ES-I3 (cell line): Measurements from ENCODE around the gene RFPL1.
"Not testable (repeated sequence)": the region's sequence is repeated elsewhere in the genome, so short reads cannot be mapped to it uniquely, and the experiment has no call there.

Experiments used
- H3K36me3 ChIP-seq: 2 replicates; pipeline ENCODE4 v1.6.1; 2013; ENCODE audit warnings: mild to moderate bottlenecking, low read length, control low read depth, moderate library complexity; ENCODE audit not compliant: insufficient read depth
- H3K4me1 ChIP-seq: 2 replicates; pipeline ENCODE4 v1.6.1; 2013; ENCODE audit warnings: mild to moderate bottlenecking, control low read depth, low read length; ENCODE audit not compliant: insufficient read depth
- H3K9ac ChIP-seq: 2 replicates; pipeline ENCODE4 v1.6.1; 2013; ENCODE audit warnings: low read depth, mild to moderate bottlenecking, low read length, moderate library complexity
- H3K9me3 ChIP-seq: 2 replicates; pipeline ENCODE4 v1.6.1; 2013; ENCODE audit warnings: mild to moderate bottlenecking, low read length, moderate library complexity; ENCODE audit not compliant: control insufficient read depth, insufficient read depth

RFPL1 gene

GRCh38 chr22:29438283-29438682, at the start of gene RFPL1:
RFPL1 (plus strand) TSS chr22:29438583.
- not testable (repeated sequence) for H3K9ac ChIP-seq, H3K36me3 ChIP-seq, H3K4me1 ChIP-seq, H3K9me3 ChIP-seq

- peaks cover 13% of the 10 kb centered on the region for H3K4me1 ChIP-seq
- peak overlapping the region; percentile 87; the same call in 1 of the 2 replicates for H3K9ac ChIP-seq
- no peaks in the 10 kb centered on the region; the same call in 1 of the 2 replicates for H3K36me3 ChIP-seq
- no peaks in the 10 kb centered on the region for H3K9me3 ChIP-seq
Observed at GRCh38 chr22:29388759-29389090, 49.7 kb upstream of the RFPL1 start.

GRCh38 chr22:29390270-29390669, 48.1 kb upstream of the RFPL1 start:
- Histone ChIP-seq H3K9me3 (no peaks in the 10 kb centered on the region), H3K36me3 (no peaks in the 10 kb centered on the region; the same call in 1 of the 2 replicates), H3K9ac (no peak overlapping the region), H3K4me1 (peaks cover 13% of the 10 kb centered on the region)

GRCh38 chr22:29391546-29391945, 46.8 kb upstream of the RFPL1 start:
- H3K4me1 ChIP-seq, result peaks cover 4% of the 10 kb centered on the region; the same call in 1 of the 2 replicates
- H3K9ac ChIP-seq, result no peak overlapping the region
- no peaks in the 10 kb centered on the region for H3K36me3 ChIP-seq
- no peaks in the 10 kb centered on the region for H3K9me3 ChIP-seq

GRCh38 chr22:29393019-29393608, 45.3 kb upstream of the RFPL1 start:
- Histone ChIP-seq H3K36me3 (no peaks in the 10 kb centered on the region), H3K4me1 (no peaks in the 10 kb centered on the region), H3K9ac (no peak overlapping the region), H3K9me3 (no peaks in the 10 kb centered on the region)

- H3K9me3 ChIP-seq, result no peaks in the 10 kb centered on the region
Observed at GRCh38 chr22:29394931-29395581, 43.3 kb upstream of the RFPL1 start.

GRCh38 chr22:29396126-29396525, 42.3 kb upstream of the RFPL1 start:
- Histone ChIP-seq H3K9me3 (no peaks in the 10 kb centered on the region), H3K9ac (no peak overlapping the region), H3K4me1 (no peaks in the 10 kb centered on the region), H3K36me3 (no peaks in the 10 kb centered on the region)

More at GRCh38 chr22:29394931-29395581, 43.3 kb upstream of the RFPL1 start:
- no peaks in the 10 kb centered on the region for H3K4me1 ChIP-seq
- H3K9ac ChIP-seq, result no peak overlapping the region
- no peaks in the 10 kb centered on the region for H3K36me3 ChIP-seq

- no peaks in the 10 kb centered on the region for H3K9me3 ChIP-seq
- H3K36me3 ChIP-seq, result no peaks in the 10 kb centered on the region
- H3K4me1 ChIP-seq, result no peaks in the 10 kb centered on the region
- no peak overlapping the region for H3K9ac ChIP-seq
Observed at GRCh38 chr22:29397791-29398190, 40.6 kb upstream of the RFPL1 start.

- Histone ChIP-seq H3K4me1 (no peaks in the 10 kb centered on the region), H3K9me3 (no peaks in the 10 kb centered on the region), H3K36me3 (no peaks in the 10 kb centered on the region), H3K9ac (no peak overlapping the region)
Observed at GRCh38 chr22:29400576-29400975, 37.8 kb upstream of the RFPL1 start.

- not testable (repeated sequence) for H3K9me3 ChIP-seq, H3K36me3 ChIP-seq, H3K4me1 ChIP-seq, H3K9ac ChIP-seq
Observed at GRCh38 chr22:29401538-29401937, 36.8 kb upstream of the RFPL1 start.

GRCh38 chr22:29408940-29409339, 29.4 kb upstream of the RFPL1 start:
- Histone ChIP-seq H3K9ac (no peak overlapping the region), H3K36me3 (no peaks in the 10 kb centered on the region), H3K4me1 (no peaks in the 10 kb centered on the region), H3K9me3 (no peaks in the 10 kb centered on the region)

- not testable (repeated sequence) for H3K9me3 ChIP-seq, H3K4me1 ChIP-seq, H3K36me3 ChIP-seq, H3K9ac ChIP-seq
Observed at GRCh38 chr22:29411569-29412211, 26.7 kb upstream of the RFPL1 start.

- H3K4me1 ChIP-seq, result not testable (repeated sequence)
Observed at GRCh38 chr22:29412772-29413171, 25.6 kb upstream of the RFPL1 start.

GRCh38 chr22:29414951-29415591, 23.3 kb upstream of the RFPL1 start:
- not testable (repeated sequence) for H3K9me3 ChIP-seq, H3K4me1 ChIP-seq, H3K9ac ChIP-seq, H3K36me3 ChIP-seq

More at GRCh38 chr22:29412772-29413171, 25.6 kb upstream of the RFPL1 start:
- not testable (repeated sequence) for H3K9me3 ChIP-seq, H3K9ac ChIP-seq, H3K36me3 ChIP-seq

GRCh38 chr22:29418704-29419103, 19.7 kb upstream of the RFPL1 start:
- not testable (repeated sequence) for H3K9me3 ChIP-seq, H3K9ac ChIP-seq, H3K36me3 ChIP-seq, H3K4me1 ChIP-seq
